Measurements from ENCODE around the gene OST4.
"Not testable (repeated sequence)": the region's sequence is repeated elsewhere in the genome, so short reads cannot be mapped to it uniquely, and the experiment has no call there.

OST4 gene

GRCh38 chr2:27078267-27079194 is 7.1 kb upstream of the OST4 start, which contains the start of gene EMILIN1:
Gene EMILIN1, plus strand, starts transcription at chr2:27078615. Its CDS starts 451 bp downstream, at chr2:27079066.
- DNase-seq = no peak

GRCh38 chr2:27077231-27077630 is 5.8 kb upstream of the OST4 start:
- DNase-seq = no peak

- DNase-seq = no peak
Measured at GRCh38 chr2:27076323-27076722, 4.9 kb upstream of the OST4 start.

GRCh38 chr2:27075566-27075871 is 4.1 kb upstream of the OST4 start:
- DNase-seq = not testable (repeated sequence)

GRCh38 chr2:27074738-27075565 is 3.5 kb upstream of the OST4 start:
- no peak for DNase-seq

- DNase-seq = no peak
Measured at GRCh38 chr2:27073782-27074181, 2.3 kb upstream of the OST4 start.

- no peak for DNase-seq
Measured at GRCh38 chr2:27072920-27073319, 1.5 kb upstream of the OST4 start.

- DNase-seq = no peak
Measured at GRCh38 chr2:27071990-27072830, 756 bp upstream of the OST4 start.

GRCh38 chr2:27070653-27071276 is 689 bp downstream of the OST4 start:
- DNase-seq = no peak

GRCh38 chr2:27069961-27070618 is 1.4 kb downstream of the OST4 start:
- no peak for DNase-seq

GRCh38 chr2:27069436-27069835 is 2.0 kb downstream of the OST4 start:
- no peak for DNase-seq

GRCh38 chr2:27067385-27067784 is 4.1 kb downstream of the OST4 start:
- DNase-seq = no peak

- DNase-seq = no peak
Measured at GRCh38 chr2:27065128-27065527, 6.3 kb downstream of the OST4 start.

GRCh38 chr2:27060323-27060722 is 11.1 kb downstream of the OST4 start:
- no peak for DNase-seq

- DNase-seq = no peak
Measured at GRCh38 chr2:27059141-27059820, 12.2 kb downstream of the OST4 start.

- no peak for DNase-seq
Measured at GRCh38 chr2:27058210-27058609, 13.2 kb downstream of the OST4 start.

- no peak for DNase-seq
Measured at GRCh38 chr2:27057184-27057583, 14.3 kb downstream of the OST4 start.

GRCh38 chr2:27054721-27055120 is 16.7 kb downstream of the OST4 start:
- DNase-seq = no peak

- no peak for DNase-seq
Measured at GRCh38 chr2:27053776-27054175, 17.7 kb downstream of the OST4 start.

- no peak for DNase-seq
Measured at GRCh38 chr2:27053321-27053720, 18.1 kb downstream of the OST4 start.

- DNase-seq = no peak
Measured at GRCh38 chr2:27051902-27052645, 19.4 kb downstream of the OST4 start.
